Forelimb muscle (tissue), 1 donor: ENCODE results near the gene DCTN3. TPM values are rescaled to one million over a fixed set of nuclear protein-coding genes. Genes with fewer than 3 reads are reported as not detected.

Source experiments
- DNase-seq: peaks from one replicate; pipeline ENCODE4 v3.0.0-alpha.2; 2013; ENCODE audit warnings: low read depth
- polyA plus RNA-seq: library from polyadenylated mRNA; unstranded; fragments of 120-200 nt; gene quantifications from one replicate; pipeline ENCODE4 v1.2.1, GENCODE V29; 2013; ENCODE audit not compliant: insufficient read length

DCTN3 gene
- polyA plus RNA-seq = 62.5 TPM

GRCh38 chr9:34620061-34620994 is at the start of gene DCTN3:
TSS of gene DCTN3 (minus strand) at chr9:34620495. CDS start at chr9:34620464, 31 bp downstream.
- DNase-seq = peak; percentile 91

- peak; percentile 85 for DNase-seq
Measured at GRCh38 chr9:34665381-34666250, 45.3 kb upstream of the DCTN3 start.

DNA sequence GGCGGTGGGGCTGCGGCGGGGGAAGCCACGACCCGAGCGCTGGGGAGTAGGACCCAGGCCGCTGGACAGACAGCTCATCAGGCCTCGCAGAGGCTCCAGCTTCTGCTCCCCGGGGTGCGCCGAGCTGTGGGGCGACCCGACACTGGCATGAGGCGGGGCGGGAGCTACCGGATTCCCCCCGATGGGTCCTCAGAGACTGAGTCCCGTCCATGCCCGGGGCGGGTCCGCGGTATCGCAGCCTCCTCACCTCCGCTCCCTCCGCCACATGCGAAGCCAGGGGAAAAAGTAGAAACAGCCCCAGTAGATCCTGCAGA is 44.7 kb upstream of the DCTN3 start:
- DNase-seq = no peak

- no peak for DNase-seq
Measured at GRCh38 chr9:34664281-34665066, 44.2 kb upstream of the DCTN3 start.

DNA sequence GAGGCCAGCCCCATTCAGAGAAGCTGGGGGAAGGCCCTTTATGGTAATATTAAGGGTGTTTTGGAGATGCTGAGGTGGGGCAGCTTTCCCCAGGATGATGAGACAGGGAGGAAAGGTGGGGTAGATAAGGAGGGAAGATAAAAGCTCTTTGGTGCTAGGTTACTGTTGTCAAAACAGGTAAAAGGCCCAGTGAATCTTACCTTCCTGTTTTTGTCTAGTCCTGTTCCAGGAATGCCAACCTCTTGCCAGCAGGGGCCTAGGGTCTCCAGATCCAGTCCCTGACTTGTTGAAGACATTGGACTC is 43.0 kb upstream of the DCTN3 start:
- DNase-seq = no peak

DNA sequence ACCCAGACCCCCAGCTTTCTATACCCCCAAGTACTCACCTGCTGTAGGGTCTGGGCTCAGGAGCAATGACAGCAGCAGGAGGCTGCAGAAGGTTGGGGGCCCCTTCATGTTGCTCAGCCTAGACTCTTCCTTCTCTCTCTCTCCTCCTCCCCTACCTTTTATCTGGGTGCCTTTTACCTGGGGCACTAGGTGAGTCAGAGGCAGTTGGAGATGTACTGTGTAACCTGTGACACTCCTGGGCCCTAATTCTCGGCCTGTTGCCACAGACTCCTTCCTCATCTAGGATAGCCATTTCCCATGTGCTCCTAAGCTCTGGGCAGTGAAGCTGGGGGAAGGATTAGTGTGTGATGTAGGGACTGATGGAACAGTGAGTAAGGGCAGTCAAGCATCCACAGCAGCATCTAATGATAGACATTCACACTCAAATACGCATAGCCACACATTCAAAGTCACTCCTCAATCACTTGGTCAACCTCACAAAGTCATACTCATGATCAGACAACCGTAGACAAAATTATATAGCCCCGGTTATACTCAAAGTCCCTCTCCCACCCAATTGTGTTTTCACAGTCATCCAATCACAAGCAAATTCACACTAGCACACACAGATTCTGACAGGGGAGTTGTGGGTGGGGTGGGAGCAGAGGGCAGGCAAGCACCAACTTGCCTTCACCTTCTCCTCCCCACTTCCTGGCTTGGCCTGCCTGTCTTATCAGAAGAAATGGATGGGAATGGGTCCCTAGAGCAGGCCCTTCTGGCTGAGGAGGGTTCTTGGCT is 42.4 kb upstream of the DCTN3 start, which contains the start of gene CCL27:
Gene CCL27, minus strand, starts transcription at position 132 of the 777 bp plus-strand sequence. Its CDS starts 24 bp downstream, at position 108.
- no peak for DNase-seq

DNA sequence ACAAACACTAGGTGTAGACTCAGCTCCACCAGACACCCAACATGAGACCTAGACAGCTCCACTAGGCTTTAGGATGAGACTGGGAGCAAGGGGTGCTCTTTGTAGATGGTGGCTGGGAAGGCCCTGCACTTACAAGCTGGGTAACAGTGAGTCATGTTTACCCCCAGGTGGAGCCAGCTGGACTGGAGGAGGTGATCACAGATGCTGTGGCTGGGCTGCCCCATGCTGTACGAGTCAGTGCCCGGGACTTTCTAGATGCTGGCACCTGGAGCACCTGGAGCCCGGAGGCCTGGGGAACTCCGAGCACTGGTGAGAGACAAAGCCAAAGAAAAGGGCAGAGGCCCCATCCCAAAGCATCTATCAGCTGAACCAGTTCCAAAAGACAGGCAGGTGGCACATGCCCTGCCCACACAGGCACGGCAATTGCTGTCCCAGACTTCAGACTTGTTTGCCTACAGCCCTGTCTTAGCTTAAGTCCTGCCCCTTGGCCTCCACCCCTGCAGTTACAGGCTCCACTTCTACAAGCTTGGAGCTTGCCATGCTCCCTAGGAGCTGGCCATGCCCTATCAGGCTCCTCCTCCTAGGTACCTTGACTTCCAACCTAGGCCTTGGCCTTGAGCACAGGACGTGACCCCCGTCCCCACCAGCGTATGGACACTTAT is 39.4 kb upstream of the DCTN3 start:
- no peak for DNase-seq

DNA sequence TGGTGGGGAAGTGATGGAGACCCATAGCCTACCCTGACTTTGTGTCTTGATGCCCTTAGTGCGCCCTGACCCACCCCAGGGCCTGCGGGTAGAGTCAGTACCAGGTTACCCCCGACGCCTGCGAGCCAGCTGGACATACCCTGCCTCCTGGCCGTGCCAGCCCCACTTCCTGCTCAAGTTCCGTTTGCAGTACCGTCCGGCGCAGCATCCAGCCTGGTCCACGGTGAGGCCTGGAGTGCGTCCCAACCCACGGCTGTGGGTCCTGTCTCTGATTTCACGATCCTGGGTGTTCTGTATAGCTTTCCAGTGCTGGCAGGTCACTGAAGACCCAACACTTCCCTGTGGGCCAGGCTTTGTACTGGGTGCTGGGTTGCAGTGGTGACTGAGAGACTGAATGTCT is 38.2 kb upstream of the DCTN3 start:
- no peak for DNase-seq

- DNase-seq = no peak
Measured at GRCh38 chr9:34656992-34657391, 36.7 kb upstream of the DCTN3 start.

DNA sequence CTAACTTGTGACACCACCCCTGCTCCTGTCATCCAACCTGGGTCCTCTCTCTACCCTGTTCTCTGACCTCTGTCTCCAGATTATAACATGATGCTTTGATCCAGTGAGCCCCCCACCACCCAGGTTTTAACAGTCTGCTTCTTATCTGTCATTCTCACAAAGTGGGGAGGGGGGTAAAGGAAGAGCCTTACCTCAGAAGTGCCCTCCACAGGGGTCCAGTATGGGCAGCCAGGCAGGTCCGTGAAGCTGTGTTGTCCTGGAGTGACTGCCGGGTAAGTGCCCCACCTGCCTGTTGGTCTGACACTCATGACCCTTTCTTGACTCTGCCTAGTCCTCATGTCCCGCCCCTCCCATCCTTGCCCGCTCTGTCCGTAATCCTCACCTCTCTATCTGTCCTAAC is 35.1 kb upstream of the DCTN3 start:
- DNase-seq = no peak

GRCh38 chr9:34654323-34655051 is 34.2 kb upstream of the DCTN3 start:
- DNase-seq = no peak

DNA sequence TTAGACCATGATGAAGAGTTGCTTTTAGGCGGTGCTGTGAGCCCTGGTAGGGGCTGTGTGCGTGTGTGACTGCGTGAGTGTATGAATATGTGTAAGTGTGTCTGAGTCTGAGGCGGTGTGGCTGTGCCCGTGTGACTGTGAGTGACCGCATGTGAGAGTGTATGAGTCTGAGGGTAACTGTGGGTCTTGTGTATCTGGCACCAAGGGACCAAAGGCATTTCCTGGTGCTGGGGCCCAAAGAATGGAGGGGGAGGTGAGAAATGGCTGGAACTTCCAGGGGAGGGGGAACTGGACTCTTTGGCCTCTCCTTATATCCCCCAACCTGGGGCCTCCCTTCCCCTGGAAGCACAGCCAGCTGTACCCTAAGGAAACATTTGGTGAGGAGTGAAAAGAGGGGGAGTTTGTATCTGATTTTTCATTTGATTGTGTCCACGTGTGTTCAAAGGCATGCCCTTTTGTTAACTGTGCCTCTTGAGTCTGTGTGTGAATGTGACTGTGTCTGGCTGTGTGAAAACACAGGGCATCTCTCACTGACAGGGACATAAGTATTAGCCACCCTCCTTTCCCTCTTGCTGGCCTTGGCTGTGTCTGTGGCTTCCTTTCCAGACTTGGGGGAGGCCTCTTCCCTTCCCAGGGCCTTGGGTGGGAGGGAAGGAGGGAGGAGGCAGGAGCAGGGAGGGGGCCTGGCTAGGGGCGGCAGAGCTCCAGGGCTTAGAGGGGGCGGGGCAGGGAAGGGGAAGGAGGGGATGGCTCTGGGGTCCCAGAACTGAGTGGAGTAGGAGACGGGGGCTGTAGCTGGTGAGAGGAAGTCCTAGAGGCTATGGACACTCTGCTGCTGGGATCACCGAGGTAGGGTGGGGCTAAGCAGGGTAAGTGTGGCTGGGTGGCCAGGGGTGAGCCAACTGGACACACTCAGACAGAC is 33.1 kb upstream of the DCTN3 start:
- no peak for DNase-seq

DNA sequence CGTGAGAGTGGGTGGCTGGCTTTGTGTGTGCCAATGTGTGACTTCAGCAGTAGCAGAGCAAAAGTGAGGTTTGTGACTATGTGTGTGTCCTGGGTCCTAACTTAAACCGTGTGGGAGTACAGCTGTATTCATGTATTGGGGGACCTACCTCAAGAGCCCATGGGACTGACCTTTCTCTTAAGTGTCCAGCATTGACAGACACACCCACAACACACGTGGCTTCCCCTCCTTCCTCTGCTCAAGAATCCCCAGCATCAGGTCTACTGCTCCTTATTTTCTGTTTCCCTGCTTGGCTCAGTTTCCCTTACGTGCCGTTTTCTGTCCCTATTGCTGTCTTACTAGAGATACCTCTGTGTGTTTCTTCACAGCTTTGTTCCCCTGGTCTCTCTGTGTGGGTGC is 32.3 kb upstream of the DCTN3 start:
- no peak for DNase-seq

DNA sequence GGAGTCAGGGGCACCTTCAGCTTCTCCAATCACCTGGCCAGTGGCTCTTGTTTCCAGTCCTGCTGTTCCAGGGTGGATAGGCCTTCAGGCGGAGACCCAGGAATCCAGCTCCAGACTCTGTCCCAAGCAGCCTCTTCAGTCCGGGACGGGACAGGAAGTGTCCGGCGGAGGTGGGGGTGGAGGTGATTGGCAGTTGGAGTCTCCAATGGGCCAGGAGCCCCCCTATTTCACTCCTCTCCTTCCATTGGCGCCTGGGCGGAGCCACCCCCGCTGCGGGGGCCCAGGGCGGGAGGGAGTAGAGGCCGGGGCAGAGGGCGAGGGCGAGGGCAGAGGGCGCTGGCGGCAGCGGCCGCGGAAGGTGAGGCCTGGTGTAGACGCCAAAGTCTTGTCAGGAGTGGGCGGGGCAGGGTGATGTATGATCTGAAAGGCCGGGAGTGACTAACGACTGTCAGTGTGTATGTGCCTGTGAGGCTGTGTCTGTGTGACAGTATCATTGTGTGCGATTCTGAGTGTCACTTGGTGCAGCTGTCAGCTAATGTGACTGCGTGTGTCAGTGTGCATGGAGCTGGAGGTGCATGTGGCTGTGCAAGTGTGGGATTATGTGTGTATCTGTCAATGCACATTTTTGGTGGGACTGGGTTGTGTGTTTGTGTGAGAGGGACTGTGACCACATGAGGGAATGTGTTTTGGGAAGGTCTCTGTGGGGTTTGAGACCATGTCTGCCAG is 31.7 kb upstream of the DCTN3 start, which contains the start of gene IL11RA:
Gene IL11RA, plus strand, starts transcription at position 310 of the 726 bp plus-strand sequence. CDS start 3,033 bp downstream, outside the sequence.
- DNase-seq = peak; percentile 79

DNA sequence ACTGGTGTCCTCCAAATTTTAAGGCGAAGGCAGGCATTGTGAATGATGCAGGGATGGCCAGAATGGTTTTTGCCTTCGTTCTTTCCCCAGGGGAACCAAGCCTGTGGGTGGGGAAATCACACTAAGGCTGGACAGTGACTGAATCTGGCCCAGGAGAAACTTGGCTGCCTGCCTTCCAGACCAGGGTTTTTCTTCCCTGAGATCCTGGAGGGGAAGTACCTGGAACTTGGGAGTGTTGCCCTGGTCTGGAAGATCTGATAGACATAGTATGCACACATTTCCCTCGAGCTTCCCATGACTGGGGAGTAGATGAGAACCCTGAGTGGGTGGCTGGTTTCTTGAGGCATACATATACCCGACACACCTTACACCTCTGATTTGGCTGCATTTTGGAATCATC is 31.0 kb upstream of the DCTN3 start:
- DNase-seq = no peak

DNA sequence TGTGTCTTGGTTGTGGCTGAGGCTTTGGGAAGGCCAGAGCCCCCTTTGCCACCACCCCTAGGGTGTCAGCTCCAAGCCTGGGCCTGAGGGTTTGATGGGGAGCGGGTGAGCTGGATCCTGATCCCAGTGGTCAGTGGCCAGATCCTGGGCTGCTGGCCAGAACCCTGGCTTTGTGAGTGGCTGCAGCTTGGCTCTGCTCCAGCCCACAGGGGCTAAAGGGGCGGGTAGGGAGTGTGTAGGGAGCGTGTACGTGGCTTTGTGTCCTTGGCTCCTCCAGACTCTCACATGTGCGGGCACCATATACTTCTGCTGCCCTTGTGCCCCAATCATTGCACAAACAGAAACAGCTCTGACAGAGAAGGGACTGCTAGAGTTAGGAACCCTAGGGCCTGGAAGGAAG is 30.5 kb upstream of the DCTN3 start:
- DNase-seq = no peak

DNA sequence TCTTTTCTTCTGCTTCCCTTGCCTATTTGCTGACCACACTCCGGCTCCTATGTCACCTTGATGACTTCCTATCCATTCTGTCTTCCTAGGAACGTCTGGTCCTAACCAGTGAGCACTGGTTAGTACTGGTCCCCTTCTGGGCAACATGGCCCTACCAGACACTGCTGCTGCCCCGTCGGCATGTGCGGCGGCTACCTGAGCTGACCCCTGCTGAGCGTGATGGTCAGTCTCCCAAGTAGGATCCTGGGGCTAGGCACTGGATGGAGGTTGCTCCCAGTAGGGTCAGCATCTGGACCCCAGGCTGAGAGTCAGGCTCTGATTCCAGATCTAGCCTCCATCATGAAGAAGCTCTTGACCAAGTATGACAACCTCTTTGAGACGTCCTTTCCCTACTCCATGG is 28.4 kb upstream of the DCTN3 start:
- no peak for DNase-seq

GRCh38 chr9:34647651-34648050 is 27.4 kb upstream of the DCTN3 start:
- DNase-seq = no peak
